Gastroesophageal sphincter (tissue), 4 donors: ENCODE data around the gene CYP8B1. TPM values are rescaled to one million over a fixed set of nuclear protein-coding genes. Genes with fewer than 3 reads are reported as not detected.

Experiments
- ATAC-seq: fragments of 150-250 bp; one replicate; pipeline ENCODE4 v1.9.1; 2016; ENCODE audit warnings: mild to moderate bottlenecking, moderate library complexity
- H3K27ac ChIP-seq, 4 donors: fragments of 200-600 bp; sonication (generic) in 3 of 4; 1 replicate in 3 of 4; 2 replicates in 1 of 4; pipeline ENCODE4 v1.5.1; 2016 to 2019
- H3K27me3 ChIP-seq: fragments of 200-600 bp; sonication (generic); one replicate; pipeline ENCODE4 v1.5.1; 2019
- H3K36me3 ChIP-seq, 2 donors: fragments of 200-600 bp; sonication (generic); one replicate each; pipeline ENCODE4 v1.5.1; 2019; ENCODE audit warnings: control low read depth in 1 of 2
- H3K4me1 ChIP-seq, 3 donors: fragments of 200-600 bp; sonication (generic); 1 replicate in 2 of 3; 2 replicates in 1 of 3; pipeline ENCODE4 v1.5.1; 2016 to 2019; ENCODE audit warnings: control low read depth in 2 of 3
- H3K4me3 ChIP-seq, 2 donors: fragments of 200-600 bp; sonication (generic); one replicate each; pipeline ENCODE4 v1.5.1; 2019; ENCODE audit warnings: mild to moderate bottlenecking in 1 of 2, moderate library complexity in 1 of 2
- H3K9me3 ChIP-seq, 3 donors: fragments of 200-600 bp; sonication (generic); one replicate each; pipeline ENCODE4 v1.5.1; 2017 to 2019; ENCODE audit warnings: control low read depth in 2 of 3
- EP300 ChIP-seq: sonication (generic); formaldehyde crosslinking; IDR thresholded peaks from one replicate; pipeline ENCODE4 v1.6.1; 2017; ENCODE audit warnings: antibody characterized with exemption, mild to moderate bottlenecking
- POLR2A ChIP-seq, 2 donors: fragments of 450-650 bp; IDR thresholded peaks; one replicate each; pipeline ENCODE4 v1.6.1; 2017; ENCODE audit warnings: antibody characterized with exemption in 2 of 2, mild to moderate bottlenecking in 2 of 2, moderate library complexity in 1 of 2
- POLR2AphosphoS5 ChIP-seq: sonication (generic); formaldehyde crosslinking; IDR thresholded peaks from one replicate; pipeline ENCODE4 v1.6.1; 2017; ENCODE audit warnings: antibody characterized with exemption
- WGBS, 2 donors: methylation state at CpG; one replicate each; pipeline ENCODE4 v1.1.5; 2018; ENCODE audit warnings: low coverage in 1 of 2; 5-methylcytosine and 5-hydroxymethylcytosine counted together
- total RNA-seq, 4 donors: library from RNA; depleted of rRNA; stranded (reverse); fragments of >200 nt; gene quantifications; one replicate each; pipeline ENCODE4 v1.1.0, GENCODE V29; 2016
- TF ChIP-seq, protein P1 (sequence below), 4 experiments: fragments of 200-600 bp in 2 of 4; fragments of 450-650 bp in 2 of 4; sonication (generic) in 1 of 4; IDR thresholded peaks; one replicate each; pipeline ENCODE4 v1.5.1; 2017 to 2019; ENCODE audit warnings: antibody characterized with exemption in 4 of 4, mild to moderate bottlenecking in 2 of 4, moderate library complexity in 2 of 4

CYP8B1 gene, protein sequence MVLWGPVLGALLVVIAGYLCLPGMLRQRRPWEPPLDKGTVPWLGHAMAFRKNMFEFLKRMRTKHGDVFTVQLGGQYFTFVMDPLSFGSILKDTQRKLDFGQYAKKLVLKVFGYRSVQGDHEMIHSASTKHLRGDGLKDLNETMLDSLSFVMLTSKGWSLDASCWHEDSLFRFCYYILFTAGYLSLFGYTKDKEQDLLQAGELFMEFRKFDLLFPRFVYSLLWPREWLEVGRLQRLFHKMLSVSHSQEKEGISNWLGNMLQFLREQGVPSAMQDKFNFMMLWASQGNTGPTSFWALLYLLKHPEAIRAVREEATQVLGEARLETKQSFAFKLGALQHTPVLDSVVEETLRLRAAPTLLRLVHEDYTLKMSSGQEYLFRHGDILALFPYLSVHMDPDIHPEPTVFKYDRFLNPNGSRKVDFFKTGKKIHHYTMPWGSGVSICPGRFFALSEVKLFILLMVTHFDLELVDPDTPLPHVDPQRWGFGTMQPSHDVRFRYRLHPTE
- not detected for total RNA-seq

DNA sequence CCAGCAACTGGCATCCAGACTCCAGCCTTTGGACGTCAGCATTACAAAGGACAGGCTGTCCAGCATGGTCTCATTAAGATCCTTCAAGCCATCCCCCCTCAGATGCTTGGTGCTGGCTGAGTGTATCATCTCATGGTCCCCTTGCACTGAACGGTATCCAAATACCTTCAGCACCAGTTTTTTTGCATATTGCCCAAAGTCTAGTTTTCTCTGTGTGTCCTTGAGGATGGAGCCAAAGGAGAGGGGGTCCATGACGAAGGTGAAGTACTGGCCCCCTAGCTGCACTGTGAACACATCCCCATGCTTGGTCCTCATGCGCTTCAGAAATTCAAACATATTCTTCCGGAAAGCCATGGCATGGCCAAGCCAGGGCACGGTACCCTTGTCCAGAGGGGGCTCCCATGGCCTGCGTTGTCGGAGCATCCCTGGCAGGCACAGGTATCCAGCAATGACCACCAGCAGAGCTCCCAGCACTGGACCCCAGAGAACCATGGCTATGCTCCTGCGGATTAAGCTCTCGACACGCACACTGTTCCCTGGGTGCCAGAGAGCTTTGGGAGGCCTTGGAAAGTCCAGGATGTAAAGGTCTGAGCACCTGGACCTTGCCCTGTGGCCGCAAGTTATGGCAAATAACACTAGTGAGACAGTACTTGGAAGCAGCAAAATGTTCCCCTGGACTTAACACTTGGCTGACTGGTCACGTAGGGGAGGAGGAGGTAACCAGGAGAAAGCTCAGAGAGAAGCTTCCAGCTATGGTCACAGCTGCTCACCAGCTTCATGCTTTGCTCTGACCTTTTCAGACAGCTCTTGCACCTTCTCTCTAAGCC lies at the start of gene CYP8B1:
Gene CYP8B1 (minus strand): TSS at position 555 of the 827 bp plus-strand sequence. CDS start 63 bp downstream, at position 492.
- H3K27ac ChIP-seq: no peak within 1 kb of the TSS
- H3K36me3 ChIP-seq: no peaks in the 10 kb centered on the region
- WGBS, 2 donors: 71 to 74% methylated on average over 1 to 7 of the region's 13 CpGs
- TF ChIP-seq POLR2AphosphoS5: no peak
- TF ChIP-seq, protein P1, sequence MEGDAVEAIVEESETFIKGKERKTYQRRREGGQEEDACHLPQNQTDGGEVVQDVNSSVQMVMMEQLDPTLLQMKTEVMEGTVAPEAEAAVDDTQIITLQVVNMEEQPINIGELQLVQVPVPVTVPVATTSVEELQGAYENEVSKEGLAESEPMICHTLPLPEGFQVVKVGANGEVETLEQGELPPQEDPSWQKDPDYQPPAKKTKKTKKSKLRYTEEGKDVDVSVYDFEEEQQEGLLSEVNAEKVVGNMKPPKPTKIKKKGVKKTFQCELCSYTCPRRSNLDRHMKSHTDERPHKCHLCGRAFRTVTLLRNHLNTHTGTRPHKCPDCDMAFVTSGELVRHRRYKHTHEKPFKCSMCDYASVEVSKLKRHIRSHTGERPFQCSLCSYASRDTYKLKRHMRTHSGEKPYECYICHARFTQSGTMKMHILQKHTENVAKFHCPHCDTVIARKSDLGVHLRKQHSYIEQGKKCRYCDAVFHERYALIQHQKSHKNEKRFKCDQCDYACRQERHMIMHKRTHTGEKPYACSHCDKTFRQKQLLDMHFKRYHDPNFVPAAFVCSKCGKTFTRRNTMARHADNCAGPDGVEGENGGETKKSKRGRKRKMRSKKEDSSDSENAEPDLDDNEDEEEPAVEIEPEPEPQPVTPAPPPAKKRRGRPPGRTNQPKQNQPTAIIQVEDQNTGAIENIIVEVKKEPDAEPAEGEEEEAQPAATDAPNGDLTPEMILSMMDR (IDR thresholded peaks at IDR 0.05): no peak
- no peak for TF ChIP-seq EP300
- no peak for TF ChIP-seq POLR2A (IDR thresholded peaks at IDR 0.05)
- no peaks in the 10 kb centered on the region for H3K27me3 ChIP-seq
- H3K4me3 ChIP-seq: no peak within 1 kb of the TSS
- H3K9me3 ChIP-seq: no peaks in the 10 kb centered on the region
- H3K4me1 ChIP-seq: peaks cover 0 to 4% (median 1%) of the 10 kb centered on the region in 3 donors
- ATAC-seq: no peak

DNA sequence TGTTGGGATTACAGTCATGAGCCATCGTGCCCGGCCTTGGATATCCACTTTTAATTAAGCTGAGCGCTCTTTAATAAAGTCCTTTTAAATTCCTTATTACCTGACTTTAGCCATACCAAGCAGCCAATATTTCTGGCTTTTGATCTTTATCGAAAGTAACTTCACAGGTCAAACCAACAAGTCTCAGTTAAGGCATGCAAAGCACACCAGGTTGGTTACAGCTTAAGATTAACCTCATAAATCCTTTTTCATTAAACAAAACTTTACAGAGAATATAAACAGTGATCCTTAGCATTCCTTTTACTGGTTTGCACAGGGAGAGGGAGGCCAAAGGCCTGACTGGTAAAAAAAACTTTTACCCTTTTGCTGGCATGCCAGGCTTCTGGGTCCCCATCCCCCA lies 47.9 kb upstream of the CYP8B1 start:
- 35 to 56% methylated on average over 4 of the region's 4 CpGs for WGBS, 2 donors
- H3K9me3 ChIP-seq: peaks cover 0 to 19% (median 0%) of the 10 kb centered on the region in 3 donors
- H3K4me3 ChIP-seq: no peak overlapping the region
- H3K4me1 ChIP-seq: peaks cover 0 to 24% (median 3%) of the 10 kb centered on the region in 3 donors
- H3K27ac ChIP-seq: peak overlapping the region in 3 of 4 donors; percentile 5 to 68 (median 45)
- no peak for ATAC-seq
- no peaks in the 10 kb centered on the region for H3K27me3 ChIP-seq
- TF ChIP-seq POLR2AphosphoS5 (peak; percentile 43), EP300 (no peak), POLR2A (IDR thresholded peaks at IDR 0.05) (no peak)
- TF ChIP-seq, protein P1 (IDR thresholded peaks at IDR 0.05): no peak
- H3K36me3 ChIP-seq: no peaks in the 10 kb centered on the region

DNA sequence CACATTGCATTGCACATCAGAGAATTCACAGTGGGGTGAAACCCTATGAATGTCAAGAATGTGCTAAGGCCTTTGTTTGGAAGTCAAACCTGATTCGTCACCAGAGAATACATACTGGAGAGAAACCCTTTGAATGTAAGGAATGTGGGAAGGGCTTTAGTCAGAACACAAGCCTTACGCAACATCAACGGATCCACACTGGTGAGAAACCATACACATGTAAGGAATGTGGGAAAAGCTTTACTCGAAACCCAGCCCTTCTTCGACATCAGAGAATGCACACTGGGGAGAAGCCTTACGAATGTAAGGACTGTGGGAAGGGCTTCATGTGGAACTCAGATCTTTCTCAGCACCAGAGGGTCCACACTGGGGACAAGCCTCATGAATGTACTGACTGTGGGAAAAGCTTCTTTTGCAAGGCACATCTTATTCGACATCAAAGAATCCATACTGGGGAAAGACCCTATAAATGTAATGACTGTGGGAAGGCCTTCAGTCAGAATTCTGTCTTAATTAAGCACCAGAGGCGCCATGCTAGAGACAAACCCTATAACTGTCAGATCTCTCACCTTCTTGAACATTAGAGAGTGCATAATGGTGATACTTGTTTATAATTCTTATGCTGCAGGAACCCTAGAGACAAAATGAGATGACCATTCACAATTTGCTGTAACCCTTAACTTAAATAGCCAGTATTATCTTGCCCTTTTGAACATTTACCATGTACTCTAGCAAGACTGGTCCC lies 39.3 kb upstream of the CYP8B1 start:
- H3K36me3 ChIP-seq: peaks cover 6 to 56% of the 10 kb centered on the region in 2 donors
- no peak overlapping the region for H3K4me3 ChIP-seq
- peaks cover 3 to 91% (median 3%) of the 10 kb centered on the region in 3 donors for H3K9me3 ChIP-seq
- TF ChIP-seq, protein P1 (IDR thresholded peaks at IDR 0.05): no peak
- TF ChIP-seq EP300 (no peak), POLR2A (IDR thresholded peaks at IDR 0.05) (no peak), POLR2AphosphoS5 (no peak)
- H3K27ac ChIP-seq: no peak overlapping the region
- ATAC-seq: no peak
- no peaks in the 10 kb centered on the region for H3K4me1 ChIP-seq
- H3K27me3 ChIP-seq: no peaks in the 10 kb centered on the region
- WGBS, 2 donors: 61 to 98% methylated on average over 2 to 7 of the region's 8 CpGs

DNA sequence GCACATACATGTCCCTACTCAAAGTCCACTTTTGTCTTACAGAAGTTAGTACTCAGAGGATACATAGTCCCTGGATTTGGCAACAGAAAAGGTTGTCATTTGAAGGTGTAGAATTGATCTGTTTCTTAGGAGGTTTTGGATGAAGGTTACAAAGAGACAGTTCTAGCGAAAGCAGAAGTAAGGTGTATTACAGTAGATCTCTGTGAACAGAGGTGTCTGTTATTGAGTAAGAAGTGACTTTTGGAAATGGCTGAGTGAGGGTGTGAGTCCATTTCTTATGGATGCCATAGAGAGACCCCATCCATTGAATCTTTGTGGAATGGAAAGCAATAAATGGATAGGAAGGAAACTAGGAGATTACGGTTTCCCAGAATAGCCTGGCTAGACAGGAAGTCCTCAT lies 35.9 kb upstream of the CYP8B1 start:
- Histone ChIP-seq H3K4me3 (no peak overlapping the region), H3K27ac (no peak overlapping the region), H3K36me3 (peaks cover 6 to 78% of the 10 kb centered on the region in 2 donors), H3K27me3 (no peaks in the 10 kb centered on the region), H3K9me3 (peaks cover 3 to 64% (median 3%) of the 10 kb centered on the region in 3 donors), H3K4me1 (peaks cover 0 to 13% (median 2%) of the 10 kb centered on the region in 3 donors)
- TF ChIP-seq, protein P1 (IDR thresholded peaks at IDR 0.05): no peak
- TF ChIP-seq POLR2AphosphoS5: no peak
- TF ChIP-seq POLR2A (IDR thresholded peaks at IDR 0.05): no peak
- TF ChIP-seq EP300: no peak
- 98 to 100% methylated on average over 2 of the region's 2 CpGs for WGBS, 2 donors
- ATAC-seq: no peak
